Esophagus muscularis mucosa (tissue), 2 donors: ENCODE data around the gene RTBDN.

ENCODE experiments used
- POLR2A ChIP-seq: fragments of 450-650 bp; IDR thresholded peaks from one replicate; pipeline ENCODE4 v1.6.1; 2017; ENCODE audit warnings: antibody characterized with exemption, moderate library complexity, mild to moderate bottlenecking, low read depth
- POLR2AphosphoS5 ChIP-seq, 2 donors: sonication (generic); formaldehyde crosslinking; IDR thresholded peaks; one replicate each; pipeline ENCODE4 v1.6.1; 2017; ENCODE audit warnings: antibody characterized with exemption in 2 of 2

GRCh38 chr19:12843328-12843727, 8.9 kb upstream of the RTBDN start:
- no peak for TF ChIP-seq POLR2A
- no peak for TF ChIP-seq POLR2AphosphoS5 (IDR thresholded peaks at IDR 0.05)
